ENCODE results near the gene RASSF4.
A peak's percentile ranks its signal among the peaks of the same experiment; 100 is the strongest.

The RASSF4 gene

GRCh38 chr10:44965104-44965503, 5.5 kb downstream of the RASSF4 start:
- DNase-seq, result no peak

- peak; percentile 53 for DNase-seq
Measured at GRCh38 chr10:44965651-44966097, 6.1 kb downstream of the RASSF4 start.

- peak; percentile 6 for DNase-seq
Measured at GRCh38 chr10:44966129-44966815, 6.7 kb downstream of the RASSF4 start.

- DNase-seq, result peak; percentile 10
Measured at GRCh38 chr10:44966816-44967509, 7.4 kb downstream of the RASSF4 start.

GRCh38 chr10:44967616-44968015, 8.0 kb downstream of the RASSF4 start:
- peak; percentile 32 for DNase-seq

GRCh38 chr10:44968091-44968490, 8.5 kb downstream of the RASSF4 start:
- DNase-seq, result peak; percentile 55

- no peak for DNase-seq
Measured at GRCh38 chr10:44968500-44969400, 9.1 kb downstream of the RASSF4 start.

GRCh38 chr10:44969854-44970253, 10.3 kb downstream of the RASSF4 start:
- DNase-seq, result no peak

GRCh38 chr10:44970812-44971395, 11.3 kb downstream of the RASSF4 start:
- no peak for DNase-seq

- DNase-seq, result no peak
Measured at GRCh38 chr10:44971434-44971833, 11.8 kb downstream of the RASSF4 start.

GRCh38 chr10:44971935-44972757, 12.5 kb downstream of the RASSF4 start:
- no peak for DNase-seq

- DNase-seq, result no peak
Measured at GRCh38 chr10:44972874-44973306, 13.3 kb downstream of the RASSF4 start.

- no peak for DNase-seq
Measured at GRCh38 chr10:44973323-44974081, 13.9 kb downstream of the RASSF4 start.

GRCh38 chr10:44974082-44974627, 14.6 kb downstream of the RASSF4 start:
- no peak for DNase-seq

- DNase-seq, result peak; percentile 79
Measured at GRCh38 chr10:44974628-44975430, 15.2 kb downstream of the RASSF4 start.

- no peak for DNase-seq
Measured at GRCh38 chr10:44975431-44976331, 16.1 kb downstream of the RASSF4 start.

GRCh38 chr10:44976352-44977198, 17.0 kb downstream of the RASSF4 start:
- DNase-seq, result no peak
